Fibroblast of lung (primary cell): ENCODE results near the gene MINK1. TPM values are rescaled to one million over a fixed set of nuclear protein-coding genes. Genes with fewer than 3 reads are reported as not detected.

Source experiments
- DNase-seq, 2 donors: peaks; one replicate each; pipeline versions ENCODE4 v3.0.0 to v3.0.0-alpha.2; 2010; ENCODE audit warnings: low read depth in 2 of 2
- H2AFZ ChIP-seq: 2 replicates; pipeline ENCODE4 v1.5.1; 2012; ENCODE audit warnings: low read length, control low read depth, inconsistent platforms
- H3K27ac ChIP-seq: 2 replicates; pipeline ENCODE4 v1.5.1; 2011; ENCODE audit warnings: low read length, control low read depth; ENCODE audit not compliant: insufficient read depth
- H3K27me3 ChIP-seq: 2 replicates; pipeline ENCODE4 v1.5.1; 2011; ENCODE audit warnings: mild to moderate bottlenecking, low read length; ENCODE audit not compliant: control insufficient read depth, insufficient read depth
- H3K36me3 ChIP-seq: 2 replicates; pipeline ENCODE4 v1.5.1; 2011; ENCODE audit warnings: low read length; ENCODE audit not compliant: control insufficient read depth, insufficient read depth
- H3K4me1 ChIP-seq: 2 replicates; pipeline ENCODE4 v1.5.1; 2011; ENCODE audit warnings: low read length; ENCODE audit not compliant: control insufficient read depth, insufficient read depth; ENCODE audit errors: extremely low read depth
- H3K4me2 ChIP-seq: 2 replicates; pipeline ENCODE4 v1.5.1; 2011; ENCODE audit warnings: low read length, control low read depth; ENCODE audit not compliant: insufficient read depth; ENCODE audit errors: extremely low read depth
- H3K4me3 ChIP-seq, 4 experiments: fragments of 200-600 bp in 1 of 4; sonication (generic) in 1 of 4; replicated peaks in 1 of 4; 2 replicates each; pipeline ENCODE4 v1.5.1; 2011 to 2016; ENCODE audit warnings: low read length in 4 of 4, low read depth in 3 of 4, mild to moderate bottlenecking in 3 of 4, control low read depth in 2 of 4, inconsistent platforms in 1 of 4, mixed read lengths in 1 of 4; ENCODE audit not compliant: insufficient read depth in 1 of 4; ENCODE audit errors: control extremely low read depth in 1 of 4
- H3K79me2 ChIP-seq: 2 replicates; pipeline ENCODE4 v1.5.1; 2012; ENCODE audit warnings: mild to moderate bottlenecking, low read length, inconsistent platforms; ENCODE audit not compliant: control insufficient read depth, insufficient read depth
- H3K9ac ChIP-seq: 2 replicates; pipeline ENCODE4 v1.5.1; 2011; ENCODE audit warnings: mild to moderate bottlenecking, low read length, control low read depth; ENCODE audit not compliant: insufficient read depth
- H3K9me3 ChIP-seq: 2 replicates; pipeline ENCODE4 v1.5.1; 2012; ENCODE audit warnings: low read depth, low read length; ENCODE audit not compliant: control insufficient read depth, insufficient read depth
- H4K20me1 ChIP-seq: 2 replicates; pipeline ENCODE4 v1.5.1; 2011; ENCODE audit warnings: low read length; ENCODE audit not compliant: control insufficient read depth, insufficient read depth; ENCODE audit errors: extremely low read depth
- EZH2 ChIP-seq: IDR thresholded peaks from 2 replicates; pipeline ENCODE4 v1.5.1; 2012; ENCODE audit warnings: low read length, control low read depth, mild to moderate bottlenecking; ENCODE audit errors: missing control alignments
- polyA plus RNA-seq, 2 donors: library from polyadenylated mRNA; depleted of rRNA in 1 of 2; stranded (reverse) in 1 of 2; unstranded in 1 of 2; fragments of >200 nt; gene quantifications; 2 replicates each; pipeline ENCODE4 v1.2.1, GENCODE V29; 2011 to 2012; ENCODE audit warnings: missing spikeins in 1 of 2
- total RNA-seq: library from RNA; depleted of rRNA; stranded (reverse); fragments of >200 nt; gene quantifications from 2 replicates; pipeline ENCODE4 v1.2.1, GENCODE V29; 2014
- TF ChIP-seq, protein P1 (sequence below), 2 donors: IDR thresholded peaks in 1 of 2; conservative IDR thresholded peaks in 1 of 2; 1 replicate in 1 of 2; 2 replicates in 1 of 2; pipeline ENCODE4 v1.5.1; 2011 to 2012; ENCODE audit warnings: low read length in 2 of 2, control low read depth in 1 of 2, inconsistent platforms in 1 of 2, low read depth in 1 of 2, mild to moderate bottlenecking in 1 of 2

Gene MINK1
- total and polyA plus RNA-seq, 2 donors (not counting 1 experiment from before 2014, with no cell fraction given), result 27.2 to 28.6 TPM

DNA sequence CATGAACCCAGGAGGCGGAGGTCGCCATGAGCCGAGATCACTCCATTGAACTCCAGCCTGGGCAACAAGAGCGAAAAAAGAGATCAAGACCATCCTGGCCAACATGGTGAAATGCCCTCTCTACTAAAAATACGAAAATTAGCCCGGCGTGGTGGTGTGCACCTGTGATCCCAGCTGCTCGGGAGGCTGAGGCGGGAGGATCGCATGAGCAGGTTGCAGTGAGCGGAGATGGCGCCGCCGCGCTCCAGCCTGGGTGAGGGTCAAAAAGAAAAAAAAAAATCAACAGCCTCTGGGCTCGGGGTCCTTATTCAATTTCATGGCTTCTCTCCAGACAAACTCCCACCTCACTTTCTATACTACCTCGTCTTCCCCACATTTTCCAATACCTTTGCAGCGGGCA is 95.7 kb downstream of the MINK1 start:
- no peak for DNase-seq
- H3K9me3 ChIP-seq, result no peaks in the 10 kb centered on the region
- no peak overlapping the region for H3K27ac ChIP-seq
- H3K9ac ChIP-seq, result no peak overlapping the region
- H3K27me3 ChIP-seq, result no peaks in the 10 kb centered on the region
- no peaks in the 10 kb centered on the region for H3K79me2 ChIP-seq
- no peak overlapping the region for H3K4me3 ChIP-seq
- no peaks in the 10 kb centered on the region for H3K36me3 ChIP-seq
- H4K20me1 ChIP-seq, result no peaks in the 10 kb centered on the region
- no peak overlapping the region for H3K4me2 ChIP-seq
- TF ChIP-seq, protein P1, sequence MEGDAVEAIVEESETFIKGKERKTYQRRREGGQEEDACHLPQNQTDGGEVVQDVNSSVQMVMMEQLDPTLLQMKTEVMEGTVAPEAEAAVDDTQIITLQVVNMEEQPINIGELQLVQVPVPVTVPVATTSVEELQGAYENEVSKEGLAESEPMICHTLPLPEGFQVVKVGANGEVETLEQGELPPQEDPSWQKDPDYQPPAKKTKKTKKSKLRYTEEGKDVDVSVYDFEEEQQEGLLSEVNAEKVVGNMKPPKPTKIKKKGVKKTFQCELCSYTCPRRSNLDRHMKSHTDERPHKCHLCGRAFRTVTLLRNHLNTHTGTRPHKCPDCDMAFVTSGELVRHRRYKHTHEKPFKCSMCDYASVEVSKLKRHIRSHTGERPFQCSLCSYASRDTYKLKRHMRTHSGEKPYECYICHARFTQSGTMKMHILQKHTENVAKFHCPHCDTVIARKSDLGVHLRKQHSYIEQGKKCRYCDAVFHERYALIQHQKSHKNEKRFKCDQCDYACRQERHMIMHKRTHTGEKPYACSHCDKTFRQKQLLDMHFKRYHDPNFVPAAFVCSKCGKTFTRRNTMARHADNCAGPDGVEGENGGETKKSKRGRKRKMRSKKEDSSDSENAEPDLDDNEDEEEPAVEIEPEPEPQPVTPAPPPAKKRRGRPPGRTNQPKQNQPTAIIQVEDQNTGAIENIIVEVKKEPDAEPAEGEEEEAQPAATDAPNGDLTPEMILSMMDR (conservative IDR thresholded peaks at IDR 0.05 in 1 of 2, IDR thresholded peaks at IDR 0.05 in 1 of 2; ENCODE audit: low read depth in 1 of 2, low read length in 2 of 2), result no peak
- no peak for TF ChIP-seq EZH2
- no peak overlapping the region for H2AFZ ChIP-seq
- no peaks in the 10 kb centered on the region for H3K4me1 ChIP-seq

DNA sequence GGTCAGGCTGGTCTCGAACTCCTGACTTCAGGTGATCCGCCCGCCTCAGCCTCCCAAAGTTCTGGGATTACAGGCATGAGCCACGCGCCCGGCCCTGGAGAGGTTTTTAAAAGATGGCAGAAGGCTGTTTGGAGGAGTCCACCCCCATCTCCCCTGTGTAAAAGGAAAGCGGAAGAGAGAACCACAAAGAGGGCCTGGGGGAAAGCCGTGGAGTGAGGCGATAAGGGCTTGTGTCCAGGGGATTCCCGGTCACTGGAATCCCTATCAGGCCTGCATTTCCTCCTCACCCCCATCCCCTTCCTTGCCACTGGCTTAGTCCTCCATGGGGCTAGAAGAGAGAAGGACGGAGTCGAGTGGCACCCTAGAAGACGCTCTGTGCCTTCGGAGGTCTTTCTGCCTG is 98.8 kb downstream of the MINK1 start, which contains the start of gene GP1BA:
Gene GP1BA, plus strand, starts transcription at position 315 of the 400 bp plus-strand sequence. CDS start 328 bp downstream, outside the sequence.
- TF ChIP-seq EZH2, result no peak
- TF ChIP-seq, protein P1 (conservative IDR thresholded peaks at IDR 0.05 in 1 of 2, IDR thresholded peaks at IDR 0.05 in 1 of 2; ENCODE audit: low read depth in 1 of 2, low read length in 2 of 2), result no peak
- Histone ChIP-seq H3K27me3 (no peaks in the 10 kb centered on the region), H4K20me1 (no peaks in the 10 kb centered on the region)

GRCh38 chr17:4932756-4933155 is 99.6 kb downstream of the MINK1 start:
- TF ChIP-seq, protein P1 (conservative IDR thresholded peaks at IDR 0.05 in 1 of 2, IDR thresholded peaks at IDR 0.05 in 1 of 2; ENCODE audit: low read depth in 1 of 2, low read length in 2 of 2), result no peak
- no peak for TF ChIP-seq EZH2
- Histone ChIP-seq H2AFZ (no peak overlapping the region), H3K27ac (no peak overlapping the region), H3K4me3 (no peak overlapping the region), H3K36me3 (peaks cover 11% of the 10 kb centered on the region), H3K4me1 (peaks cover 3% of the 10 kb centered on the region), H3K79me2 (no peaks in the 10 kb centered on the region), H3K9ac (no peak overlapping the region), H3K4me2 (no peak overlapping the region), H4K20me1 (no peaks in the 10 kb centered on the region), H3K27me3 (no peaks in the 10 kb centered on the region), H3K9me3 (no peaks in the 10 kb centered on the region)
- no peak for DNase-seq

More for the DNA sequence above, 98.8 kb downstream of the MINK1 start, which contains the start of gene GP1BA:
- no peaks in the 10 kb centered on the region for H3K79me2 ChIP-seq
- no peak within 1 kb of the TSS for H3K4me2 ChIP-seq
- H3K36me3 ChIP-seq, result peaks cover 6% of the 10 kb centered on the region
- H3K4me1 ChIP-seq, result peaks cover 3% of the 10 kb centered on the region
- no peak within 1 kb of the TSS for H3K27ac ChIP-seq
- no peaks in the 10 kb centered on the region for H3K9me3 ChIP-seq
- H2AFZ ChIP-seq, result no peak within 1 kb of the TSS
- H3K4me3 ChIP-seq, result no peak within 1 kb of the TSS
- no peak within 1 kb of the TSS for H3K9ac ChIP-seq
- no peak for DNase-seq
